H1 (cell line): ENCODE data around the gene PCDHGA1. TPM values are rescaled to one million over a fixed set of nuclear protein-coding genes. Genes with fewer than 3 reads are reported as not detected.
A peak's percentile ranks its signal among the peaks of the same experiment; 100 is the strongest.

Experiments
- CBX8 ChIP-seq: fragments of 300-800, 300-1000 bp; sonication (generic); IDR thresholded peaks from 2 replicates; pipeline ENCODE4 v1.7.1; 2016; ENCODE audit warnings: low read depth, low read length, borderline replicate concordance
- CHD7 ChIP-seq: fragments of 300-600 bp; sonication (generic); IDR thresholded peaks from 2 replicates; pipeline ENCODE4 v1.7.1; 2012; ENCODE audit warnings: low read length, moderate library complexity, mild to moderate bottlenecking, inconsistent platforms; ENCODE audit not compliant: insufficient replicate concordance
- CTCF ChIP-seq, 3 experiments: IDR thresholded peaks; 1 replicate in 2 of 3; 2 replicates in 1 of 3; pipeline versions ENCODE4 v1.5.1 to v1.6.1; 2011; ENCODE audit warnings: low read length in 3 of 3, mild to moderate bottlenecking in 3 of 3, inconsistent platforms in 2 of 3, low read depth in 1 of 3, moderate library complexity in 1 of 3; ENCODE audit not compliant: insufficient read depth in 1 of 3; ENCODE audit errors: control extremely low read depth in 1 of 3
- GABPA ChIP-seq: IDR thresholded peaks from 2 replicates; pipeline ENCODE4 v1.6.1; 2011; ENCODE audit warnings: mild to moderate bottlenecking, low read length, moderate library complexity, borderline replicate concordance; ENCODE audit not compliant: insufficient read depth
- JUND ChIP-seq: IDR thresholded peaks from 2 replicates; pipeline ENCODE4 v1.6.1; 2011; ENCODE audit warnings: mild to moderate bottlenecking, improper control_type of control experiment, low read length
- POLR2A ChIP-seq, 2 experiments: IDR thresholded peaks; 1 replicate in 1 of 2; 2 replicates in 1 of 2; pipeline ENCODE4 v1.6.1; 2011; ENCODE audit warnings: low read depth in 2 of 2, low read length in 2 of 2, mild to moderate bottlenecking in 2 of 2; ENCODE audit errors: control extremely low read depth in 1 of 2
- RAD21 ChIP-seq, 2 experiments: IDR thresholded peaks in 1 of 2; conservative IDR thresholded peaks in 1 of 2; 2 replicates each; pipeline ENCODE4 v1.6.1; 2011; ENCODE audit warnings: low read depth in 2 of 2, low read length in 2 of 2, improper control_type of control experiment in 1 of 2, inconsistent platforms in 1 of 2, mild to moderate bottlenecking in 1 of 2, moderate library complexity in 1 of 2
- SIX5 ChIP-seq: IDR thresholded peaks from 2 replicates; pipeline ENCODE4 v1.6.1; 2011; ENCODE audit warnings: mild to moderate bottlenecking, low read depth, low read length
- SP1 ChIP-seq: IDR thresholded peaks from 2 replicates; pipeline ENCODE4 v1.6.1; 2011; ENCODE audit warnings: low read depth, low read length
- polyA plus RNA-seq, 7 experiments: library from polyadenylated mRNA; depleted of rRNA in 3 of 7; stranded (reverse) in 5 of 7; unstranded in 2 of 7; fragments of >200 nt in 5 of 7; fragments of 200-250 nt in 2 of 7; gene quantifications; 1 replicate in 5 of 7; 2 replicates in 1 of 7; 4 replicates in 1 of 7; pipeline versions ENCODE4 v1.2.1 to v1.2.3, GENCODE V29; 2011 to 2013; ENCODE audit warnings: missing spikeins in 2 of 7, mixed read lengths in 2 of 7
- total RNA-seq: library from RNA; stranded (reverse); fragmentation: NEBNext Ultra II Directional; extraction: Animal tissue kit (Norgen Biotek cat#: 25700); gene quantifications from 2 replicates; pipeline ENCODE4 v1.2.1, GENCODE V29; 2021

The PCDHGA1 gene
- total and polyA plus RNA-seq, 2 of the 8 experiments (the other 6 are each of a cell fraction or from before 2014, with no cell fraction given): 0.57 to 0.89 TPM

- TF ChIP-seq CHD7 (no peak), CTCF (IDR thresholded peaks at IDR 0.05; ENCODE audit: control extremely low read depth in 1 of 3, insufficient read depth in 1 of 3, low read depth in 1 of 3, low read length in 3 of 3) (peak; percentile 31 to 63 (median 49); a peak in 3 of 4 replicates), POLR2A (IDR thresholded peaks at IDR 0.05; ENCODE audit: control extremely low read depth in 1 of 2, low read depth in 2 of 2, low read length in 2 of 2) (no peak), JUND (no peak), CBX8 (no peak), SIX5 (no peak), GABPA (no peak), SP1 (peak; percentile 31; the same call in 1 of the 2 replicates), RAD21 (IDR thresholded peaks at IDR 0.05 in 1 of 2, conservative IDR thresholded peaks at IDR 0.05 in 1 of 2; ENCODE audit: low read depth in 2 of 2, low read length in 2 of 2) (peak; percentile 58 to 70)
These were observed 145.4 kb downstream of the PCDHGA1 start, which contains the start of gene PCDHGC3 (continued) for GRCh38 chr5:141475625-141476131.
